Measurements from ENCODE around the gene HSBP1L1. TPM values are rescaled to one million over a fixed set of nuclear protein-coding genes. Genes with fewer than 3 reads are reported as not detected.
A peak's percentile ranks its signal among the peaks of the same experiment; 100 is the strongest.

The HSBP1L1 gene
- total RNA-seq, 3 donors from 2014 or later = 33.8 to 73.7 (median 68.4) TPM

DNA sequence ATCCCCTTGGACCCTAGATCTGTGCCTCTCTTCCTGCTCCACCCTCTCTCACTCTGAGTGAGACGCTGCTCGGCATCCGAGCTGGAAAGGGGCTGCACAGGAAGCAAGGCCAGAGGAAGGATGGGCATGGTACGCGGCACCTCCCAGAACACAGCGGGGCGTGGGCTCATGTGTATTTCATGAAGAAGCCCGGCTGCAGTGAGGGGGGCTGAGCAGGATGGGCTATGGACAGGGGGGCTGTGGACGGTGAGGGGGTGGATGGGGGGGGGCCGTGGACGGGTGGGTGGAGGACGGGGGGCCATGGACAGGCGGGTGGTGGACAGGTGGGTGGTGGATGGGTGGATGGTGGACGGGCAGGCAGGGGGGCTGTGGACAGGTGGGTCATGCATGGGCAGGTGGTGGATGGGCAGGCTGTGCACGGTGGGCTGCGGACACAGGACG lies 41.5 kb upstream of the HSBP1L1 start:
- Histone ChIP-seq H3K4me3 (no peak overlapping the region), H3K36me3 (ENCODE audit: low read depth) (peaks cover 7% of the 10 kb centered on the region), H3K9me3 (no peaks in the 10 kb centered on the region), H3K4me1 (ENCODE audit: low read depth) (no peaks in the 10 kb centered on the region)
- DNase-seq (peak in 2 of 3 donors; percentile 13 to 33), ATAC-seq (no peak)
- TF ChIP-seq CTCF (IDR thresholded peaks at IDR 0.05) = no peak
- intact Hi-C loops (cut with DNase I, micrococcal nuclease) = no loop called here

DNA sequence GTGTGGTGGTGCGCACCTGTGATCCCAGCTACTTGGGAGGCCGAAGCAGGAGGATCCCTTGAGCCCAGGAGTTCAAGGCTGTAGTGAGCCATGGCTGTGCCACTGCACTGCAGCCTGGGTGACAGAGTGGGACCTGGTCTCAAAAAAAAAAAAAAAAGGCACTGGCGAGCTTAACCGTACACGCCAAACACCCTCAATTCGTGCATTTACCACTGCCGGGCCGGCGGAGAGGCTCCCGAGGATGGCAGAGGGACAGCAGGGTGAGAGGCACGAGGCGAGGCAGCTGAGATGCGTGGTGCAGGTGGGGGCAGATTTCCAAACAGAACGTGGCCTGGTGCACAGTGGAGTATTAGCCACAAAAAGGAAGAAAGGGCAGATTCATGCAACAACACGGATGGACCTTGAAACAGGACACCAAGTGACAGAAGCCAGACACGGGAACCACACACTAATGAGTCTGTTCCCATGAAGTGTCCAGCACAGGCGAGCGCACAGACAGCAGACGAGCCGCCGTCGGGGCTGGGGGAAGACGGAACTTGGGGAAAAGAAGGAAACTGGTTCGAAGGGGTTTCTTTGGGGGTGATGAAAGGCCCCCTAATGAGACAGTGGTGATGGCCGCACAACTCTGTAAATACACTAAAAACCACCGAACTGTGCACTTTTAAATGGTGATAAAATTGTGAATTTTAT lies 40.4 kb upstream of the HSBP1L1 start:
- TF ChIP-seq CTCF (IDR thresholded peaks at IDR 0.05) = no peak
- intact Hi-C loops (cut with DNase I, micrococcal nuclease) = no loop called here
- Histone ChIP-seq H3K4me3 (no peak overlapping the region), H3K4me1 (ENCODE audit: low read depth) (no peaks in the 10 kb centered on the region), H3K9me3 (no peaks in the 10 kb centered on the region), H3K36me3 (ENCODE audit: low read depth) (no peaks in the 10 kb centered on the region)
- DNase-seq = peak in 2 of 3 donors; percentile 19 to 20
- no peak for ATAC-seq

DNA sequence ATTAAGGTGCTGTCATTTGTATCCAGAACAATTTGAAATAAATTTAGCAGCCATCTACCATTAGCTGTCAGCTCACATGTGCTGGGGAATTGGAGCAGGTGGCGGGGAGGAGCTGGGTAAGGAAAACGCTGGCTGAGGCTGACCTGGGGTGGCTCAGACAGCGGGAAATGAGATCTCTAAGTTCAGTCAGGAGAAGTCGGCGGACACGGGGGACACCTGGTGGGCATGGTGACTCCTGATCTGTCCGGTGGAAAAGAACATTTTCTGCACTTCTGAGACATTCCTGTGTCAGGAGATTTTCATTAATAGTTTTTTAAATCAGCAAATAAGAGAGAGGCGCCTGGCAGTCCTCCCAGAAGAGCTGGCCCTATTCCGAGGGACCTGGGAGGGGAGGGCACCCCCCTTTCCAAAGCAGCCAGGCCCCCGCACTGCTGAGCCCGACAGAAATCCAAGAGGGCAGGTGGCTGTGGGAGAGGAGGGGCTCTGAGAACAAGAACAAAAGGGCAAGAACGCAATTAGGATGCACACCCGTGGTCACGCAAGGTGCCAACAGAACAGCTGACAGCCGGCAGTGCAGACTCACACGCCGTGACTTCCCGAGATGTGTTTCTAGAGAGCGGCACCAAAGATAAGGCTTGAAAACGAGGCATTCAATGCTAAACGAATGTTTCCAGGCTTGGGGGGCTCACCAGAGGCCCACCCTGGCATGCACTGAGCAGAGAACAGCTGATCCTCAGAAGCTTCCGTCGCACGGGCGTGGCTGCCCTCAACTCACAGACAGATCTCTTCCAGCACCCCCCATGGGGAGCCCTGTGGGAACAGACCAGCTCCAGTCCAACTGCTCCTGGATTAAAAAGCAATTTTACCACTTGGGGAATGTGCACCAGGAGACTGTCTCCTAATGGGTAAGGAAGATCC lies 39.4 kb upstream of the HSBP1L1 start:
- Histone ChIP-seq H3K36me3 (ENCODE audit: low read depth) (no peaks in the 10 kb centered on the region), H3K9me3 (peaks cover 7% of the 10 kb centered on the region), H3K4me3 (no peak overlapping the region), H3K4me1 (ENCODE audit: low read depth) (no peaks in the 10 kb centered on the region)
- ATAC-seq (no peak), DNase-seq (peak in 2 of 3 donors; percentile 12 to 22)
- TF ChIP-seq CTCF (IDR thresholded peaks at IDR 0.05) = no peak
- intact Hi-C loops (cut with DNase I, micrococcal nuclease) = no loop called here

- no peak for TF ChIP-seq CTCF (IDR thresholded peaks at IDR 0.05)
- no peaks in the 10 kb centered on the region for H3K4me1 ChIP-seq (ENCODE audit: low read depth)
- no peak overlapping the region for H3K4me3 ChIP-seq
- ATAC-seq = no peak
- H3K9me3 ChIP-seq = peaks cover 16% of the 10 kb centered on the region
- peak in 1 of 3 donors; percentile 19 for DNase-seq
- H3K36me3 ChIP-seq (ENCODE audit: low read depth) = no peaks in the 10 kb centered on the region
- intact Hi-C loops (cut with DNase I, micrococcal nuclease) = no loop called here
These were observed 38.1 kb upstream of the HSBP1L1 start for GRCh38 chr18:79926306-79926705.

DNA sequence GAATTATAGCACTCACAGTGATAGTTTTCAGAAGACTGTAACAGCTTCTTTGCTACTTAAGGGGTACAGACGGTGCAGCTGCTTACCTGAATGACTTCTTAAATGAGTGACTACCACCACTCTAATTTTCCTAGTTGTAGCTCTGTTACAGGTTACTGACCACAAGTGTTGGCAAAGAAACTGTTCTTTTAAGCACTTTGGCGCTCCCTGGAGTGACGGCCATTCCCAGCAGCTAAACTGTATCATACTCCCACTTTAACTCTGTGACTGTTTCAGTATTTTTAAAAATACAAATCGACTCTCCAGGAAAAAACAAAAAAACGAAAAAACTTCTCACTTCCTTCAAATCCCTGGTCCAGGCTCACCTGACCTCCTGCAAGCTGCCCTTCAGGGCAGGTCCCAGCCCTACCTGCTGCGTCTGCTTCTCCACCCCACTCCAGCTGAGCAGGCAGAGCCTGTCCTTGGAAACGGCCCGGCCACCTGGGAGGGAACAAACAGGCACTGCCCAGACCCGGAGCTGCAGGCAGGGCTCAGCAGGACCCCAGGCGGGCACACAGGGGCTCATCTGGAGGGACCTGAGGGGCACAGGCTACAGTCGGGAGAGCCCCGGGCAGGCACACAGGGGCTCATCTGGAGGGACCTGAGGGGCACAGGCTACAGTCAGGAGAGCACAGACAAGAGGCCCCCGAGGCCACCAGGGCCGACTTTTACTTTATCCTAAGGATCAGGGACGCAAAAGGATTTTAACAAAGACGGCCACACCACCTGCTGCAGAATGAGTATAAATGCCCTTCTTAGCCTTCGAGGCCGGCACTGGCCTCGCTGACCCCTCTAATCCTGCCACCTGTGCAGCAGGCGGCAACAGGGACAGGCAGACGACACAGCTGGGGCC lies 37.5 kb upstream of the HSBP1L1 start:
- Histone ChIP-seq H3K9me3 (peaks cover 21% of the 10 kb centered on the region), H3K4me1 (ENCODE audit: low read depth) (no peaks in the 10 kb centered on the region), H3K36me3 (ENCODE audit: low read depth) (no peaks in the 10 kb centered on the region), H3K4me3 (no peak overlapping the region)
- DNase-seq (peak in 2 of 3 donors; percentile 13 to 48), ATAC-seq (no peak)
- intact Hi-C loops (cut with DNase I, micrococcal nuclease) = no loop called here
- no peak for TF ChIP-seq CTCF (IDR thresholded peaks at IDR 0.05)
